Mesenchymal stem cell (in vitro differentiated cells and primary cell): ENCODE measurements around the gene USP7.

Experiments
- DNase-seq: peaks from one replicate; pipeline ENCODE4 v3.0.0-alpha.2; 2013
- H2AFZ ChIP-seq: one replicate; pipeline ENCODE4 v1.6.1; 2013; ENCODE audit warnings: low read depth, mild to moderate bottlenecking, control low read depth, inconsistent platforms, low read length, moderate library complexity
- H2AK5ac ChIP-seq: 2 replicates; pipeline ENCODE4 v1.6.1; 2013; ENCODE audit warnings: low read length, moderate library complexity, mild to moderate bottlenecking, inconsistent platforms; ENCODE audit not compliant: severe bottlenecking
- H2BK120ac ChIP-seq: one replicate; pipeline ENCODE4 v1.6.1; 2013; ENCODE audit warnings: low read depth, mild to moderate bottlenecking, inconsistent platforms, low read length, moderate library complexity
- H2BK12ac ChIP-seq, 2 experiments: one replicate each; pipeline ENCODE4 v1.6.1; 2013; ENCODE audit warnings: inconsistent platforms in 2 of 2, low read length in 2 of 2, mild to moderate bottlenecking in 2 of 2, moderate library complexity in 2 of 2, control low read depth in 1 of 2
- H2BK15ac ChIP-seq: one replicate; pipeline ENCODE4 v1.6.1; 2013; ENCODE audit warnings: mild to moderate bottlenecking, low read depth, inconsistent platforms; ENCODE audit not compliant: poor library complexity, severe bottlenecking
- H2BK5ac ChIP-seq: 2 replicates; pipeline ENCODE4 v1.6.1; 2013; ENCODE audit warnings: low read depth, mild to moderate bottlenecking, low read length, control low read depth, inconsistent platforms; ENCODE audit not compliant: poor library complexity, severe bottlenecking
- H3K14ac ChIP-seq, 2 experiments: one replicate each; pipeline ENCODE4 v1.6.1; 2013; ENCODE audit warnings: inconsistent platforms in 2 of 2, low read length in 2 of 2, control low read depth in 1 of 2, mild to moderate bottlenecking in 1 of 2, moderate library complexity in 1 of 2
- H3K18ac ChIP-seq, 2 experiments: one replicate each; pipeline ENCODE4 v1.6.1; 2013; ENCODE audit warnings: inconsistent platforms in 2 of 2, low read length in 2 of 2, control low read depth in 1 of 2, low read depth in 1 of 2, mild to moderate bottlenecking in 1 of 2
- H3K23ac ChIP-seq, 2 experiments: one replicate each; pipeline ENCODE4 v1.6.1; 2013; ENCODE audit warnings: inconsistent platforms in 2 of 2, low read length in 2 of 2, mild to moderate bottlenecking in 2 of 2, moderate library complexity in 2 of 2, control low read depth in 1 of 2
- H3K27ac ChIP-seq: 2 replicates; pipeline ENCODE4 v1.5.1; 2013; ENCODE audit warnings: mild to moderate bottlenecking, moderate library complexity, low read length, control low read depth, inconsistent platforms; ENCODE audit not compliant: poor library complexity, severe bottlenecking
- H3K27me3 ChIP-seq, 2 experiments: 2 replicates each; pipeline versions ENCODE4 v1.6.1 to v1.7.0; 2013; ENCODE audit warnings: low read length in 2 of 2, mild to moderate bottlenecking in 2 of 2, moderate library complexity in 2 of 2, control low read depth in 1 of 2, inconsistent platforms in 1 of 2; ENCODE audit not compliant: control insufficient read depth in 1 of 2, insufficient read depth in 1 of 2
- H3K36me3 ChIP-seq, 2 experiments: 2 replicates each; pipeline versions ENCODE4 v1.6.1 to v1.7.0; 2013; ENCODE audit warnings: low read length in 2 of 2, control low read depth in 1 of 2, inconsistent platforms in 1 of 2, low read depth in 1 of 2, mild to moderate bottlenecking in 1 of 2; ENCODE audit not compliant: insufficient read depth in 2 of 2, control insufficient read depth in 1 of 2
- H3K4ac ChIP-seq, 2 experiments: one replicate each; pipeline ENCODE4 v1.6.1; 2013; ENCODE audit warnings: inconsistent platforms in 2 of 2, low read length in 2 of 2, mild to moderate bottlenecking in 2 of 2, moderate library complexity in 2 of 2, control low read depth in 1 of 2, low read depth in 1 of 2
- H3K4me1 ChIP-seq: 2 replicates; pipeline ENCODE4 v1.6.1; 2013; ENCODE audit warnings: low read depth, low read length, control low read depth; ENCODE audit not compliant: control insufficient read depth, insufficient read depth
- H3K4me2 ChIP-seq: 2 replicates; pipeline ENCODE4 v1.6.1; 2013; ENCODE audit warnings: low read length, mild to moderate bottlenecking, inconsistent platforms; ENCODE audit not compliant: poor library complexity, severe bottlenecking
- H3K4me3 ChIP-seq, 2 experiments: 2 replicates each; pipeline versions ENCODE4 v1.5.1 to v1.7.0; 2013; ENCODE audit warnings: low read length in 2 of 2, mild to moderate bottlenecking in 2 of 2, control low read depth in 1 of 2, low read depth in 1 of 2; ENCODE audit not compliant: insufficient read depth in 1 of 2
- H3K79me1 ChIP-seq: replicated peaks from 2 replicates; pipeline ENCODE4 v1.6.1; 2013; ENCODE audit warnings: mild to moderate bottlenecking, control low read depth, low read length, inconsistent platforms; ENCODE audit not compliant: poor library complexity, severe bottlenecking
- H3K9ac ChIP-seq: 2 replicates; pipeline ENCODE4 v1.7.0; 2013; ENCODE audit warnings: mild to moderate bottlenecking, low read length, moderate library complexity
- H3K9me3 ChIP-seq: 2 replicates; pipeline ENCODE4 v1.7.0; 2013; ENCODE audit warnings: mild to moderate bottlenecking, low read length; ENCODE audit not compliant: control insufficient read depth
- H4K8ac ChIP-seq: one replicate; pipeline ENCODE4 v1.6.1; 2013; ENCODE audit warnings: inconsistent platforms, mild to moderate bottlenecking, low read length, moderate library complexity
- H4K91ac ChIP-seq: one replicate; pipeline ENCODE4 v1.6.1; 2013; ENCODE audit warnings: mild to moderate bottlenecking, low read length, inconsistent platforms
- WGBS: methylation state at CpG from one replicate; pipeline ENCODE4 v1.1.7; 2013; ENCODE audit warnings: mixed read lengths; 5-methylcytosine and 5-hydroxymethylcytosine counted together

The USP7 gene

DNA sequence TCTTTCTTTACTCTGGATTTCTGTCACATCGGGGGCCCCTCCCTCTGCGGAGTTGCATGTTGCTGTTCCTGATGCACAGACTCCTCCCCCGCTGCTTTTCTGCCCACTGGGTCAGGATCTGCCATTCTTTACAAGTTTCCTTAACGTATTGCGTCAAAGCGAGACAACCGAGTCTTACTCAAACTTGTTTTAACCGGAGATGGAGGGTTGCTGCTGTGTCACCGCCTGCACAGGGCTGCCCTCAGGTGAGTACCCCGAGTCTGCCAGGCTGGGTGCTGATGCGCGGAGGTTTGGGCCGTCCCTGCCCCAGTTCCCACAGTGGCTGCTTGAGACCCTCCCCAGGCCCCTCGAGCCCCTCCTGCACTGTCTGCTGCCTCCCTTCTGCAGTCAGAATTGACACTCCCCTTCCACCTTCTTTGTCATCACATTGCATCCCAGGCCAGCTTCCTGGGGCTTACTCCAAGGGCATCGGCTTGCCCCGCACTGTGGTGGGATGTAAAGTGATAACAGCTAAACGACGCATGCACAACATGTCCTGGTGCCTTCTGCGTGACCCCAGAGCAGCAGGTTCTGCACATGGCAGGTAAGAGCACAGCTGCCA, 114.2 kb downstream of the USP7 start:
- Histone ChIP-seq H3K36me3 (peaks cover 78 to 80% of the 10 kb centered on the region in 2 experiments), H2AK5ac (peak overlapping the region; percentile 78), H3K9ac (peak overlapping the region; percentile 48), H3K27me3 (no peaks in the 10 kb centered on the region), H3K4me2 (no peak overlapping the region), H2BK15ac (peak overlapping the region; percentile 86), H2BK5ac (no peak overlapping the region), H4K8ac (peak overlapping the region; percentile 47), H2BK120ac (peak overlapping the region; percentile 35), H2AFZ (no peak overlapping the region), H3K14ac (peak overlapping the region in 1 of 2 experiments; percentile 91), H4K91ac (peak overlapping the region; percentile 48), H3K4me1 (peaks cover 36% of the 10 kb centered on the region), H2BK12ac (peak overlapping the region; percentile 18 to 65), H3K23ac (no peak overlapping the region), H3K27ac (peak overlapping the region; percentile 72), H3K18ac (peak overlapping the region; percentile 38 to 92), H3K9me3 (no peaks in the 10 kb centered on the region), H3K4me3 (no peak overlapping the region), H3K79me1 (peaks cover 12% of the 10 kb centered on the region), H3K4ac (peak overlapping the region; percentile 16 to 34)
- 60% methylated on average over 18 of the region's 19 CpGs for WGBS
- peak; percentile 88 for DNase-seq

DNA sequence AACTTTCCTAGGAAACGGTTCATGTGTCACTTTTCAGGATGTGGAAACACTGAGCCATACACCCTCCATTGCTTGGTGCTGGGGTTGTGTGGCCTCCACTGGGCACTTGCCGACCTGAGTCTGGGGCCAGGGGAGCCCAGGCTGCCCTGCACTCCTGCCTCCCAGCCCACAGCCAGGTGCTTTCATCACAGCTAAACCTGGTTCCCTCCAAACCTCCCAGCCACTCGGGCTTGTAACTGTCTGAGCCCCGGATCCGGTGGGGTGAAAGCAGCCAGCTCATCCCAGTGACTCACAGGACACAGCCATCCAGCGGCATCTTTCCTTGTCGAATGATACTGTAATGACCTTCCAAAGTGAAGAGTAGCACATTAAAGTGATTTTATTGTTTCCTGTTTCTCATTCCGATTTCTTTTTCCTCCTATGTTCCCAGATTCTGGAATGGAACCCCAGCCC, 114.7 kb downstream of the USP7 start:
- peak; percentile 91 for DNase-seq
- Histone ChIP-seq H2AK5ac (no peak overlapping the region), H4K8ac (peak overlapping the region; percentile 2), H3K4me2 (no peak overlapping the region), H4K91ac (peak overlapping the region; percentile 0), H2BK15ac (no peak overlapping the region), H3K27ac (peak overlapping the region; percentile 72), H2BK5ac (no peak overlapping the region), H2AFZ (no peak overlapping the region), H3K27me3 (no peaks in the 10 kb centered on the region), H3K4me1 (peaks cover 33% of the 10 kb centered on the region), H2BK120ac (no peak overlapping the region), H3K14ac (peak overlapping the region in 1 of 2 experiments; percentile 76), H3K79me1 (peaks cover 9% of the 10 kb centered on the region), H3K9me3 (no peaks in the 10 kb centered on the region), H3K4me3 (no peak overlapping the region), H3K4ac (no peak overlapping the region), H3K36me3 (peaks cover 74 to 75% of the 10 kb centered on the region in 2 experiments), H2BK12ac (peak overlapping the region; percentile 0 to 37), H3K18ac (peak overlapping the region; percentile 38 to 58), H3K23ac (peak overlapping the region in 1 of 2 experiments; percentile 48), H3K9ac (peak overlapping the region; percentile 48)
- WGBS, result 18% methylated on average over 6 of the region's 8 CpGs

DNA sequence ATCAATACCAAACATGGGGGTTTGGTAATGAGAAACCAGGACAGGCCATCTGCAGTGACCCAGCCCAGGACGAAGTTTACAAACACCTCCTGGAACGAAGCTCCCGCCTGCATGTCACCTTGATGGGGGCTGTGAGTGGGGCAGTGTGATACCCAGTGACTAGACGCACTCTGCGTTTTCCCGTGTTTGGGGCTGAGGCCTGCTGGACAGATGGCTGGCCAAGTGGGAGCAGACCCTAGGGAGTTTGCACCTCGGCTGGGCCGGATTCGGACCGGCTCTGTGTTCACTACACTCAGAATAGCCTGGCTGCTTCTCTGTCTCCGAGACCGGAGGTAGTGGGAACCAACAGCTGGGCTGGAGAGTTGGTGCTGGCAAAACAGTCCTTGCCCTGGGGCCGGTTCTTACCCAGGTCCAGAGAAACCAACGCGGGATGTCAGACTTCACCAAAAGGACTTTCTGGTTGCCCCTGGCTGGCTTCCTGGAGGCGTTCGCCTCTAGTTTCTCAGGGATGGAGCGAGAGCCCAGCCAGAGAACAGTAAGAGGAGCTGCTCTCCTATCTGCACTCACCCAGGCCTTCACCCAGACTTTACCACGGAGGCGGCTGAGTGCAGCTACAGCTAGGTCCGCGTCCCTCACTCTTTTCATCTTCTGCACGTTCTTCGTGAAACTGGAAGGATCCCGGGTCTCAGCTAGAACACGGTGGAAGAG, 115.3 kb downstream of the USP7 start:
- Histone ChIP-seq H3K9me3 (no peaks in the 10 kb centered on the region), H3K4me3 (no peak overlapping the region), H2AK5ac (no peak overlapping the region), H3K4ac (no peak overlapping the region), H4K8ac (peak overlapping the region; percentile 71), H3K36me3 (peaks cover 69 to 73% of the 10 kb centered on the region in 2 experiments), H3K27me3 (no peaks in the 10 kb centered on the region), H3K23ac (peak overlapping the region in 1 of 2 experiments; percentile 48), H2BK120ac (no peak overlapping the region), H3K79me1 (peaks cover 9% of the 10 kb centered on the region), H2BK15ac (peak overlapping the region; percentile 49), H2BK5ac (no peak overlapping the region), H3K4me1 (peaks cover 33% of the 10 kb centered on the region), H3K18ac (peak overlapping the region; percentile 14 to 58), H3K14ac (no peak overlapping the region), H3K4me2 (no peak overlapping the region), H2BK12ac (peak overlapping the region; percentile 37 to 69), H3K9ac (peak overlapping the region; percentile 48), H3K27ac (peak overlapping the region; percentile 72), H2AFZ (no peak overlapping the region), H4K91ac (peak overlapping the region; percentile 11)
- 90% methylated on average over 26 of the region's 26 CpGs for WGBS
- no peak for DNase-seq

DNA sequence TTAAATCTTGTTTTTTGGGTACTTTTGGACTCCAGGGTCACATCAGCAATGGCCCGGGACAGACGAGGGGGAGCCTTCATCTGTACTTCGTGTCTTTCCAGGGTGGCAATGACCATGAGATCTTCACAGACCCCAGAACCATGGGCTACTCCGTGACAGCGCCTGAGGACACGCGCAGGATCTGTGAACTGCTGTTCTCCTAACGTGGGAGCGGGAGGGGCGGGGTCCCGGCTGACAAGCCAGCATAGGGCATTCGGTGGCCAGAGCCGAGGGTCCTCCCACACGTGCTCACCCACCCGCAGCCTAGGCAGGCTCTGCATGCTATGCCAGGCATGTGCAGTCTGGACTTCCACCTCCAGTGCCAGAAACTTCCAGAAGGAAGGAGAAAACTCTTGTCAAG, 116.1 kb downstream of the USP7 start:
- Histone ChIP-seq H2BK5ac (no peak overlapping the region), H3K36me3 (peaks cover 61 to 66% of the 10 kb centered on the region in 2 experiments), H3K14ac (no peak overlapping the region), H3K4me1 (peaks cover 33% of the 10 kb centered on the region), H2AK5ac (no peak overlapping the region), H4K8ac (no peak overlapping the region), H3K4ac (no peak overlapping the region), H3K9me3 (no peaks in the 10 kb centered on the region), H3K18ac (no peak overlapping the region), H2BK120ac (no peak overlapping the region), H3K4me2 (no peak overlapping the region), H3K4me3 (no peak overlapping the region), H3K27ac (no peak overlapping the region), H2BK12ac (peak overlapping the region in 1 of 2 experiments; percentile 4), H3K79me1 (peaks cover 6% of the 10 kb centered on the region), H2BK15ac (no peak overlapping the region), H3K23ac (no peak overlapping the region), H4K91ac (no peak overlapping the region), H3K9ac (no peak overlapping the region), H3K27me3 (no peaks in the 10 kb centered on the region), H2AFZ (no peak overlapping the region)
- 96% methylated on average over 15 of the region's 15 CpGs for WGBS
- no peak for DNase-seq
